ENCODE measurements around the gene LPIN3.

Gene LPIN3

GRCh38 chr20:41367393-41367695 is 26.7 kb downstream of the LPIN3 start:
- DNase-seq: no peak

- no peak for DNase-seq
Measured at GRCh38 chr20:41367956-41368355, 27.3 kb downstream of the LPIN3 start.

- no peak for DNase-seq
Measured at GRCh38 chr20:41369673-41370072, 29.1 kb downstream of the LPIN3 start.

- DNase-seq: no peak
Measured at GRCh38 chr20:41370176-41370575, 29.6 kb downstream of the LPIN3 start.

GRCh38 chr20:41371371-41371770 is 30.8 kb downstream of the LPIN3 start:
- DNase-seq: no peak

GRCh38 chr20:41373251-41373783 is 32.7 kb downstream of the LPIN3 start:
- no peak for DNase-seq

- no peak for DNase-seq
Measured at GRCh38 chr20:41373931-41374920, 33.6 kb downstream of the LPIN3 start.

GRCh38 chr20:41375846-41376245 is 35.2 kb downstream of the LPIN3 start:
- no peak for DNase-seq

GRCh38 chr20:41376349-41376748 is 35.7 kb downstream of the LPIN3 start:
- no peak for DNase-seq

- no peak for DNase-seq
Measured at GRCh38 chr20:41377275-41377674, 36.7 kb downstream of the LPIN3 start.

GRCh38 chr20:41379551-41379950 is 38.9 kb downstream of the LPIN3 start:
- DNase-seq: no peak

- no peak for DNase-seq
Measured at GRCh38 chr20:41380551-41381193, 40.1 kb downstream of the LPIN3 start.

GRCh38 chr20:41382791-41383305 is 42.2 kb downstream of the LPIN3 start:
- no peak for DNase-seq

GRCh38 chr20:41386502-41387427 is 46.1 kb downstream of the LPIN3 start:
- DNase-seq: no peak

- DNase-seq: no peak
Measured at GRCh38 chr20:41387444-41387851, 46.8 kb downstream of the LPIN3 start.

- DNase-seq: no peak
Measured at GRCh38 chr20:41390889-41391288, 50.3 kb downstream of the LPIN3 start.

- DNase-seq: no peak
Measured at GRCh38 chr20:41391587-41392001, 51.0 kb downstream of the LPIN3 start.

GRCh38 chr20:41392295-41392694 is 51.7 kb downstream of the LPIN3 start:
- no peak for DNase-seq

GRCh38 chr20:41392871-41393704 is 52.5 kb downstream of the LPIN3 start:
- no peak for DNase-seq

- no peak for DNase-seq
Measured at GRCh38 chr20:41393705-41394066, 53.1 kb downstream of the LPIN3 start.

GRCh38 chr20:41394081-41394480 is 53.5 kb downstream of the LPIN3 start:
- no peak for DNase-seq
